ENCODE measurements around the gene TSPAN18.

Gene TSPAN18

DNA sequence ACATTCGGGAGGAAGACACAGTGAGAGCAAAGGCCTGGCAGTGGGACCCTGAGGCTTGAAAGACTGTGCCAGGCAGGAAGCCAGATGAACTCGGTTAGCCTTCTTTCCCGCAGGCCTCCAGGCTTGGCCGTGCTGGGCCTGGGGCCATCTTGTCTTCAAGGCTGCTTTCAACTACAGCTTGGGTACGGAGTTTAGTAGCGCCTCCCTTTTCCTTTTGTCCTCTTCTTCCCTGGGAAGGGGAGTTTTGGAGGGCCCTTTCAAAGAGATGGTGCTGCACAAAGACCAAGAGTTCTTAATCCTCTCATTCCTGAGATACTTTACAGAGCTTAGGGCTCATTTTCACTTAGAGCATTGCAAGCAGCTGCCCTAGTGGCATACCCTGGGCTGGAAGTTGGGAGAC is 136.5 kb downstream of the TSPAN18 start:
- H3K4me3 Mint-ChIP-seq, result no peak overlapping the region
- no peak for DNase-seq

DNA sequence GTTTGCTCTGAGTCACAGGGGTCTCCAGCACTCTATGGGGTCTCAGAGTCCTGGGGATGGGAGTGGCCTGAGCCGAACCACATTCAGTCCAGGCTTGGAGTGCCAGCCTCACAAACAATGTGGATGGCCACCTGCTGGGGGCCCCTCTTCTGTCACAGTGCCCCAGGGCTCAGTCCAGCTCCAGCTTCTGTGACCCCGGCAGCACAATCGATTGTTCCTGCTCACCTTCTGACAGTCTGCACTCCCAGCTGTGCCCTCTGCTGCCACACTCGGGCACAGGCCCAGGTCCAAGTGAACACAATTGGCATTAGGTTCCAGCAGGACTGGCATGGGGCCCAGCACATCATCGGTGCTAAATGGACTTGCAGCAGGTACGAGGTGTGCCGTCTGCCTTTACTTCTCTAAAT is 139.1 kb downstream of the TSPAN18 start:
- no peak for DNase-seq
- H3K27ac Mint-ChIP-seq, result no peak overlapping the region
- no peak overlapping the region for H3K4me3 Mint-ChIP-seq
- TF ChIP-seq, protein P1, sequence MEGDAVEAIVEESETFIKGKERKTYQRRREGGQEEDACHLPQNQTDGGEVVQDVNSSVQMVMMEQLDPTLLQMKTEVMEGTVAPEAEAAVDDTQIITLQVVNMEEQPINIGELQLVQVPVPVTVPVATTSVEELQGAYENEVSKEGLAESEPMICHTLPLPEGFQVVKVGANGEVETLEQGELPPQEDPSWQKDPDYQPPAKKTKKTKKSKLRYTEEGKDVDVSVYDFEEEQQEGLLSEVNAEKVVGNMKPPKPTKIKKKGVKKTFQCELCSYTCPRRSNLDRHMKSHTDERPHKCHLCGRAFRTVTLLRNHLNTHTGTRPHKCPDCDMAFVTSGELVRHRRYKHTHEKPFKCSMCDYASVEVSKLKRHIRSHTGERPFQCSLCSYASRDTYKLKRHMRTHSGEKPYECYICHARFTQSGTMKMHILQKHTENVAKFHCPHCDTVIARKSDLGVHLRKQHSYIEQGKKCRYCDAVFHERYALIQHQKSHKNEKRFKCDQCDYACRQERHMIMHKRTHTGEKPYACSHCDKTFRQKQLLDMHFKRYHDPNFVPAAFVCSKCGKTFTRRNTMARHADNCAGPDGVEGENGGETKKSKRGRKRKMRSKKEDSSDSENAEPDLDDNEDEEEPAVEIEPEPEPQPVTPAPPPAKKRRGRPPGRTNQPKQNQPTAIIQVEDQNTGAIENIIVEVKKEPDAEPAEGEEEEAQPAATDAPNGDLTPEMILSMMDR (IDR thresholded peaks at IDR 0.05), result no peak
- H3K4me1 Mint-ChIP-seq, result peaks cover 51% of the 10 kb centered on the region
- no peaks in the 10 kb centered on the region for H3K9me3 Mint-ChIP-seq
- H3K27me3 Mint-ChIP-seq (ENCODE audit: low read depth, poor library complexity), result peaks cover 3% of the 10 kb centered on the region
- H3K36me3 Mint-ChIP-seq (ENCODE audit: low read depth), result peaks cover 4% of the 10 kb centered on the region

More for the DNA sequence above, 136.5 kb downstream of the TSPAN18 start:
- H3K27me3 Mint-ChIP-seq (ENCODE audit: low read depth, poor library complexity), result peaks cover 4% of the 10 kb centered on the region
- H3K27ac Mint-ChIP-seq, result no peak overlapping the region
- no peaks in the 10 kb centered on the region for H3K9me3 Mint-ChIP-seq
- TF ChIP-seq, protein P1 (IDR thresholded peaks at IDR 0.05), result no peak
- peaks cover 48% of the 10 kb centered on the region for H3K4me1 Mint-ChIP-seq
- peaks cover 5% of the 10 kb centered on the region for H3K36me3 Mint-ChIP-seq (ENCODE audit: low read depth)

DNA sequence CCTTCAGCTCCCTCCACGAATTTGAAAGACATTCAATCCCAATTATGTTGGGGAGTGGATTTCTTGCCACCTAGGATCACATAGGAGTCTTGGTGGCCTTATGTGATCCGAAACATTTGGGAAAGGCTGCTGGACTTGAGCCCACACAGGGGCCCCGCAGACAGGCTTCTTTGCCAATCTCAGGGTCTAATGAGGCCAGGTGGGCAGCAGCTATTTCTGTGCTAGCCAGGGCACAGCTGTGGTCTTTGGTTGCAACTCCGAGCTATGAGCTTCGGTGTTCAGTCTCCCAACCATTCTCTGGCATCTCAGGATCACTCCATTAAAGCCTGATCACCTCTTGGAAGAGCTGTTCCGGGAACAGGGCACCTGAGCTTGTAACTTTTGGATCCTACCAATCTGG is 139.5 kb downstream of the TSPAN18 start:
- Mint-ChIP-seq H3K36me3 (ENCODE audit: low read depth) (peaks cover 8% of the 10 kb centered on the region), H3K4me1 (peaks cover 48% of the 10 kb centered on the region), H3K27ac (no peak overlapping the region), H3K27me3 (ENCODE audit: low read depth, poor library complexity) (peaks cover 3% of the 10 kb centered on the region), H3K9me3 (no peaks in the 10 kb centered on the region), H3K4me3 (no peak overlapping the region)
- no peak for DNase-seq
- TF ChIP-seq, protein P1 (IDR thresholded peaks at IDR 0.05), result no peak

DNA sequence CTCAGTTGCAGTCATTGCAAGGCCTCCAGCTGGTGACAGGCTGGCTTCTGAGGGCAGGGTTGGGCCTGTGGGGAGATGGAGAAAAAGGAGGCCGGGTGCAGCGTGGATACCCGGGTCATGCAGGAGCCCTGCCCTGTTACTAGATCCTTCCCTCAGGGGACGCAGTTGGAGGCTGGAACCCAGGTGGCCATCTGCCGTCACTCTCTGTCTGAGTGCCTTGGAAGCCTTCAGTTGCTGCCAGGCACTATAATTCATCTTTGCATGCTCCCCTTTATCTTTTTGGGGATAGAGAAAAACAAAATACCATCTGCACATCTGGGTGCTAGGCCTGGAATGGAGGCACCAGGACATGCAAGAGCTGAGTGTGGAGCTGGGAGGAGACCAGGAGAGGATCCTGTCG is 141.3 kb downstream of the TSPAN18 start:
- TF ChIP-seq, protein P1 (IDR thresholded peaks at IDR 0.05), result no peak
- Mint-ChIP-seq H3K4me1 (peaks cover 31% of the 10 kb centered on the region), H3K9me3 (no peaks in the 10 kb centered on the region), H3K36me3 (ENCODE audit: low read depth) (peaks cover 12% of the 10 kb centered on the region), H3K27me3 (ENCODE audit: low read depth, poor library complexity) (peaks cover 3% of the 10 kb centered on the region), H3K4me3 (no peak overlapping the region), H3K27ac (no peak overlapping the region)
- no peak for DNase-seq

DNA sequence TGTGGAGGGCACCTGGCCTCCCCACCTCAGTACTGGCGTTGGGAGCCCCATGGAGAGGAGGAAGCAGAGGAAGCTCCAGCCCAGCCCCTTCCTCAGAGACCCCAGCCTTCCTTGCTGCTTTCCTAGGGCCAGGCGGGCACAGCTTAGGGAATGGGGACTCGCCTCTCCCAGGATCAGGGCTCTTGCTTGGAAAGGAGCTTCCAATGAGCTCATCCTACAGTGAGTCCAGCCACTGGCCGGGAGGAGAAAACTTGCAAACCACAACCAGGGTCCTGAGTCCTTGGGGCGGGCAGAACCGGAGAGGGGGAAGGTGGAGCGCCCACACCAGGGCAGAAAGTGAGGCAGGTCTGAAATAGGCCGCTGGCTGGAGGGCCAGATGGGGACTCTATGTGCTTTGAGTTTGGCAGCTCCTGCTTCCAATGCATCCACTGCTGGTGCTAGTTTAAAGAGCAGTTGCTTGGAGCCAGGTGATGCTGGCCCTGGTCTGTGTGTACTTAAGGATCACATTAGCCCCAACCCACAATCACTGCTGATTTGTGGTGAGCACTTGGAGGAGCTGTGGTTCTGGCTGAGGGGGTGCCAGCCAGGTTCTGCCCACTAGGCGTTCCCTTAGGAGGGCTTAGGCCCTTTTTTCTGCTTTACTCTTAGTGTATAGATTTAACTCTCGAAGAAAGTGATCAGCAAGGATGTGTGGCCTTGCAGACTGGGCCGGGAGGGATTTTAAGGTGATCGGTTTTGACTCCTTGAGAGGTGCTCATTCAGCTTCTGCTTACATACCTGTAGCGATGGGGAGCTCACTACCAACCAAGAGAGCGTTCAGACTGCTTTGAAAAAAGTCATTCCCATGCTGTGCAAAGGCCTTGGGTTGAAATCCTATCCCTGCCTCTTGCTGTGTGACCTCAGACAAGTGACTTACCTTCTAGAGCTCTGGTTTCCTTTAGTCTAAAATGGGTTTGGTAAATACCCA is 142.0 kb downstream of the TSPAN18 start:
- Mint-ChIP-seq H3K36me3 (ENCODE audit: low read depth) (peaks cover 12% of the 10 kb centered on the region), H3K27me3 (ENCODE audit: low read depth, poor library complexity) (peaks cover 3% of the 10 kb centered on the region), H3K9me3 (no peaks in the 10 kb centered on the region), H3K27ac (no peak overlapping the region), H3K4me3 (no peak overlapping the region), H3K4me1 (peaks cover 31% of the 10 kb centered on the region)
- TF ChIP-seq, protein P1 (IDR thresholded peaks at IDR 0.05), result no peak
- DNase-seq, result no peak

Data from nephron progenitor cell (in vitro differentiated cells).